K562 (cell line): Measurements from ENCODE around the gene LMO7. TPM values are rescaled to one million over a fixed set of nuclear protein-coding genes. Genes with fewer than 3 reads are reported as not detected.

Experiments
- ATAC-seq: fragments of 200-7000 bp; cut with Tn5 transposase; 3 replicates; pipeline ENCODE4 v1.9.1; 2020; ENCODE audit warnings: moderate library complexity
- BruUV-seq: library from RNA; stranded (reverse); fragments of 400-500 nt; replicated peaks from 2 replicates; lab custom pipeline; 2021; lab: Mats Ljungman, UMichigan
- CTCF ChIA-PET: fragments of 300-600 bp; formaldehyde crosslinking; extraction: SDS; loops from one replicate; lab custom pipeline; 2021; ENCODE audit warnings: low intra/inter-chr PET ratio; lab: Yijun Ruan, JAX
- POLR2A ChIA-PET: fragments of 300-600, 350-650 bp; sonication (Branson Sonifier 250); formaldehyde crosslinking; extraction: SDS; loops from one replicate; lab custom pipeline; 2021; ENCODE audit warnings: antibody characterized with exemption, inconsistent platforms; lab: Yijun Ruan, JAX
- DNase-seq, 4 experiments: peaks; one replicate each; pipeline versions ENCODE4 v3.0.0 to v3.0.0-alpha.2; 2011 to 2018; ENCODE audit warnings: low spot score in 3 of 4, mixed read lengths in 3 of 4; ENCODE audit errors: extremely low read depth in 1 of 4
- FAIRE-seq: peaks from 2 replicates; lab custom pipeline; 2011; peaks lifted over from hg19 to GRCh38; lab: Jason Lieb, UNC
- H2AFZ ChIP-seq: 2 replicates; pipeline ENCODE4 v1.6.0; 2011; ENCODE audit warnings: low read depth, low read length, control low read depth, inconsistent platforms
- H3K27ac ChIP-seq: fragments of 200-600 bp; 3 replicates; pipeline ENCODE4 v1.8.0; 2011; ENCODE audit warnings: low read depth, mild to moderate bottlenecking, control low read depth, inconsistent platforms, low read length, moderate library complexity, mixed read lengths; ENCODE audit errors: extremely low read depth
- H3K27me3 ChIP-seq, 2 experiments: fragments of 300-600 bp in 1 of 2; 2 replicates in 1 of 2; 3 replicates in 1 of 2; pipeline versions ENCODE4 v1.6.0 to v1.8.0; 2011; ENCODE audit warnings: inconsistent platforms in 2 of 2, low read length in 2 of 2, mild to moderate bottlenecking in 1 of 2, mixed read lengths in 1 of 2, moderate library complexity in 1 of 2; ENCODE audit not compliant: control insufficient read depth in 2 of 2, insufficient read depth in 2 of 2
- H3K36me3 ChIP-seq: fragments of 300-600 bp; 3 replicates; pipeline ENCODE4 v1.8.0; 2011; ENCODE audit warnings: mild to moderate bottlenecking, low read length, inconsistent platforms; ENCODE audit not compliant: control insufficient read depth, insufficient read depth
- H3K4me1 ChIP-seq, 2 experiments: fragments of 200-600 bp in 1 of 2; replicated peaks in 1 of 2; 2 replicates in 1 of 2; 3 replicates in 1 of 2; pipeline versions ENCODE4 v1.5.1 to v1.8.0; 2011; ENCODE audit warnings: inconsistent platforms in 2 of 2, low read length in 2 of 2, mild to moderate bottlenecking in 1 of 2, mixed read lengths in 1 of 2, moderate library complexity in 1 of 2; ENCODE audit not compliant: control insufficient read depth in 2 of 2, insufficient read depth in 2 of 2
- H3K4me2 ChIP-seq: 2 replicates; pipeline ENCODE4 v1.6.1; 2011; ENCODE audit warnings: low read length, control low read depth, inconsistent platforms, mixed read lengths; ENCODE audit not compliant: insufficient read depth
- H3K4me3 ChIP-seq: fragments of 200-600 bp; sonication (generic), shearing (Covaris generic); 2 replicates; pipeline ENCODE4 v1.5.1; 2016; ENCODE audit warnings: control low read depth, inconsistent platforms
- H3K79me2 ChIP-seq: fragments of 200-600 bp; 3 replicates; pipeline ENCODE4 v1.8.0; 2011; ENCODE audit warnings: low read length, inconsistent platforms; ENCODE audit not compliant: control insufficient read depth, insufficient read depth
- H3K9ac ChIP-seq, 2 experiments: 2 replicates each; pipeline versions ENCODE4 v1.6.0 to v1.6.1; 2011; ENCODE audit warnings: low read depth in 2 of 2, low read length in 2 of 2, control low read depth in 1 of 2, inconsistent platforms in 1 of 2, mild to moderate bottlenecking in 1 of 2, mixed read lengths in 1 of 2; ENCODE audit not compliant: insufficient read depth in 1 of 2
- H3K9me1 ChIP-seq: one replicate; pipeline ENCODE4 v1.6.0; 2011; ENCODE audit warnings: inconsistent platforms, mild to moderate bottlenecking, low read length, moderate library complexity; ENCODE audit not compliant: control insufficient read depth, insufficient read depth
- H3K9me3 ChIP-seq: replicated peaks from 2 replicates; pipeline ENCODE4 v1.5.1; 2011; ENCODE audit warnings: low read depth, low read length, inconsistent platforms; ENCODE audit not compliant: control insufficient read depth, insufficient read depth
- H4K20me1 ChIP-seq: replicated peaks from 2 replicates; pipeline ENCODE4 v1.6.1; 2011; ENCODE audit warnings: low read length, inconsistent platforms, mixed read lengths; ENCODE audit not compliant: control insufficient read depth, insufficient read depth
- ARID3A ChIP-seq: IDR thresholded peaks from 2 replicates; pipeline ENCODE4 v1.6.1; 2012; ENCODE audit warnings: low read depth, low read length, improper control_type of control experiment, borderline replicate concordance
- ATF3 ChIP-seq, 2 experiments: fragments of 450-650 bp in 1 of 2; sonication (generic) in 1 of 2; formaldehyde crosslinking in 1 of 2; IDR thresholded peaks in 1 of 2; conservative IDR thresholded peaks in 1 of 2; 2 replicates each; pipeline versions ENCODE4 v1.6.1 to v1.8.1; 2016 to 2023; ENCODE audit warnings: mild to moderate bottlenecking in 2 of 2, moderate library complexity in 2 of 2, inconsistent platforms in 1 of 2, missing genetic modification reagents in 1 of 2
- EP400 ChIP-seq: fragments of 450-650 bp; IDR thresholded peaks from 2 replicates; pipeline ENCODE4 v1.6.1; 2017; ENCODE audit warnings: antibody characterized with exemption, mild to moderate bottlenecking, moderate library complexity
- GATA2 ChIP-seq: sonication (generic); formaldehyde crosslinking; IDR thresholded peaks from 2 replicates; pipeline ENCODE4 v1.4.0; 2020; ENCODE audit warnings: mild to moderate bottlenecking, missing genetic modification reagents
- HBP1 ChIP-seq: fragments of 450-650 bp; formaldehyde crosslinking; IDR thresholded peaks from 2 replicates; pipeline ENCODE4 v1.4.0; 2022; ENCODE audit warnings: missing genetic modification characterization
- JUND ChIP-seq, 2 experiments: IDR thresholded peaks; 2 replicates in 1 of 2; 3 replicates in 1 of 2; pipeline ENCODE4 v1.6.1; 2011; ENCODE audit warnings: borderline replicate concordance in 2 of 2, low read depth in 2 of 2, low read length in 2 of 2, improper control_type of control experiment in 1 of 2, missing biosample characterization in 1 of 2, missing genetic modification characterization in 1 of 2, missing genetic modification reagents in 1 of 2
- LARP7 ChIP-seq: fragments of 450-650 bp; IDR thresholded peaks from 2 replicates; pipeline ENCODE4 v1.6.1; 2016
- MAZ ChIP-seq, 2 experiments: fragments of 450-650 bp in 1 of 2; sonication (generic) in 1 of 2; formaldehyde crosslinking; IDR thresholded peaks in 1 of 2; conservative IDR thresholded peaks in 1 of 2; 2 replicates each; pipeline versions ENCODE4 v1.4.0 to v1.5.0; 2020; ENCODE audit warnings: mild to moderate bottlenecking in 1 of 2, missing genetic modification reagents in 1 of 2
- MYNN ChIP-seq, 2 experiments: sonication (generic); formaldehyde crosslinking in 1 of 2; IDR thresholded peaks; 2 replicates each; pipeline versions ENCODE4 v1.5.0 to v1.6.1; 2016 to 2020; ENCODE audit warnings: antibody characterized with exemption in 1 of 2, missing genetic modification reagents in 1 of 2
- NFIX ChIP-seq: fragments of 250-450 bp; sonication (Bioruptor Pico); IDR thresholded peaks from 2 replicates; pipeline ENCODE4 v1.4.0; 2020; ENCODE audit warnings: low read depth, mild to moderate bottlenecking, moderate library complexity
- SNAPC5 ChIP-seq: fragments of 250-450 bp; sonication (Bioruptor Pico); IDR thresholded peaks from 2 replicates; pipeline ENCODE4 v1.8.0; 2021; ENCODE audit warnings: moderate library complexity, mild to moderate bottlenecking, inconsistent platforms
- ZNF140 ChIP-seq: fragments of 250-450 bp; sonication (Bioruptor Pico); IDR thresholded peaks from 2 replicates; pipeline ENCODE4 v1.8.0; 2021; ENCODE audit warnings: moderate library complexity, mild to moderate bottlenecking, inconsistent platforms
- WGBS: fragments of 100-300 bp; shearing (Covaris generic); methylation state at CpG from one replicate; pipeline ENCODE4 v1.1.6; 2016; ENCODE audit warnings: low coverage, mixed read lengths; ENCODE audit not compliant: insufficient coverage; ENCODE audit errors: missing lambda C conversion rate; 5-methylcytosine and 5-hydroxymethylcytosine counted together
- in situ Hi-C: fragments of 300-500 bp; cut with MboI; formaldehyde crosslinking; loops from 4 replicates; pipeline ENCODE4 v1.15.0; 2018; ENCODE audit warnings: inconsistent platforms, mixed read lengths
- intact Hi-C: fragments of 100-400 bp; cut with micrococcal nuclease; formaldehyde crosslinking; loops from 2 replicates; pipeline ENCODE4 v1.14.2; 2022
- polyA plus RNA-seq, 8 experiments: library from polyadenylated mRNA; depleted of rRNA in 4 of 8; stranded (reverse) in 5 of 8; unstranded in 3 of 8; fragments of >200 nt; fragmentation: Nextera tagmentation in 2 of 8; fragmentation: Illumina TruSeq in 1 of 8; extraction: Ambion mirVana in 2 of 8; extraction: Trizol in 1 of 8; gene quantifications; 2 replicates each; pipeline versions ENCODE4 v1.2.1 to v1.2.3, GENCODE V29; 2011 to 2014; ENCODE audit warnings: inconsistent platforms in 1 of 8, missing spikeins in 1 of 8
- total RNA-seq, 7 experiments: library from RNA; depleted of rRNA in 6 of 7; stranded (reverse); fragments of >200 nt in 6 of 7; fragmentation: Illumina TruSeq in 2 of 7; extraction: Trizol in 2 of 7; gene quantifications; 2 replicates each; pipeline versions ENCODE4 v1.2.1 to v1.2.3, GENCODE V29; 2011 to 2021; ENCODE audit warnings: low replicate concordance in 1 of 7

The LMO7 gene
- total and polyA plus RNA-seq, 9 of the 15 experiments (the other 6 are each of a cell fraction or from before 2014, with no cell fraction given): 0.42 to 4.3 (median 1.7) TPM

GRCh38 chr13:75897386-75897785 is 261.3 kb downstream of the LMO7 start:
- FAIRE-seq: no peak
- Histone ChIP-seq H4K20me1 (no peaks in the 10 kb centered on the region), H3K4me1 (no peaks in the 10 kb centered on the region), H3K4me3 (no peak overlapping the region), H3K9me3 (no peaks in the 10 kb centered on the region), H3K9ac (no peak overlapping the region), H3K9me1 (no peaks in the 10 kb centered on the region), H3K4me2 (no peak overlapping the region), H3K36me3 (no peaks in the 10 kb centered on the region), H3K27ac (no peak overlapping the region), H3K27me3 (no peaks in the 10 kb centered on the region), H3K79me2 (no peaks in the 10 kb centered on the region), H2AFZ (no peak overlapping the region)
- DNase-seq: no peak
- intact Hi-C loops: no loop called here
- in situ Hi-C loops: no loop called here
- ChIA-PET POLR2A (no interaction called here), CTCF (no interaction called here)
- ATAC-seq: no peak
- no peak for TF ChIP-seq LARP7
- TF ChIP-seq MAZ (CRISPR knock-in tag; conservative IDR thresholded peaks at IDR 0.05 in 1 of 2, IDR thresholded peaks at IDR 0.05 in 1 of 2): no peak
- TF ChIP-seq MYNN (IDR thresholded peaks at IDR 0.05): no peak
- TF ChIP-seq MYNN (CRISPR knock-in tag; IDR thresholded peaks at IDR 0.05): no peak
- TF ChIP-seq HBP1: no peak
- TF ChIP-seq GATA2 (CRISPR knock-in tag): no peak
- no peak for TF ChIP-seq SNAPC5 (CRISPR knock-in tag)
- TF ChIP-seq ARID3A: no peak
- no peak for TF ChIP-seq EP400
- no peak for TF ChIP-seq JUND (IDR thresholded peaks at IDR 0.05; ENCODE audit: borderline replicate concordance, low read depth, low read length)
- TF ChIP-seq JUND (tag; IDR thresholded peaks at IDR 0.05; ENCODE audit: borderline replicate concordance, low read depth, low read length): no peak
- TF ChIP-seq ZNF140 (CRISPR knock-in tag): no peak
- no peak for TF ChIP-seq NFIX (CRISPR knock-in tag)
- no peak for TF ChIP-seq ATF3 (IDR thresholded peaks at IDR 0.05)
- no peak for TF ChIP-seq ATF3 (CRISPR knock-in tag; conservative IDR thresholded peaks at IDR 0.05)
- 4% methylated on average over 2 of the region's 3 CpGs for WGBS
- no TSS peak for BruUV-seq
